ENCODE results near the gene PLEKHB2.
"Not testable (repeated sequence)": the region's sequence is repeated elsewhere in the genome, so short reads cannot be mapped to it uniquely, and the experiment has no call there.

PLEKHB2 gene

DNA sequence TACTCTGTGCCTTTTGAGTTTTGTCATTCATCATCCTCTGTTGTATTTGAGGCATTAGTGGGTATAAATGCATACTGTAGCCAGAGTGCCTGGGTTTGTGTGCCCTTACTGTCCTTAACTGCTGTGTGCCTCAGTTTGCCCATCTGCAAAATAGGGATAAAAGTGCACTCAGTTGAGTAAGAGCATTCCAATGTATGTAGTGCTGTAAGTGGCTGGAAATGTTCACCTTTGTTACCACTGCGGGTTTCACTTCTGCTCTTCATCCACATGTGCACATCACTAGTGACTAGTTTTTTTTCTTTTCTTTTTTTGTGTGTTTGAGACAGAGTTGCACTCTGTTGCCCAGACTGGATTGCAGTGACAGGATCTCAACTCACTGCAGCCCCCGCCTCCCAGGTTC is 39.9 kb downstream of the PLEKHB2 start:
- DNase-seq = no peak

DNA sequence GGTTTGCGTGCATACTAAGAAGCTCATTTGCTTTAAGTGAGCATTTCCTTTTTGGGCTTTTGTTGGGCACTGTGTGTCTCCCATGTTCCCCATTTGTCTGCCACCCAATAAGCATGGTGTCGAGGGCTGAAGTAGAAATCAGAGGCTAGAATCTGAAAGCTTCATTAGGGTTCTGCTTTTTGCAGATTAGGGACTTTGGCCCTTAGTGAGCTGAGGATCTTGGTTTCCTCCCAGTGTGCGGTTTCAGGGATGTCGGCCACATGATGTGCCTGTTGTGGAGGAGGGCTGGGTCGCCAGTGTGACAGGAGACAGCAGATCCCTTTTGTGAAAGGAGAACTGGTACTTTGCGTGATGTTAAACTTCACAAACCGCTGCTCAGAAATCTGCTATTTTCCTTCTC is 41.1 kb downstream of the PLEKHB2 start:
- no peak for DNase-seq

DNA sequence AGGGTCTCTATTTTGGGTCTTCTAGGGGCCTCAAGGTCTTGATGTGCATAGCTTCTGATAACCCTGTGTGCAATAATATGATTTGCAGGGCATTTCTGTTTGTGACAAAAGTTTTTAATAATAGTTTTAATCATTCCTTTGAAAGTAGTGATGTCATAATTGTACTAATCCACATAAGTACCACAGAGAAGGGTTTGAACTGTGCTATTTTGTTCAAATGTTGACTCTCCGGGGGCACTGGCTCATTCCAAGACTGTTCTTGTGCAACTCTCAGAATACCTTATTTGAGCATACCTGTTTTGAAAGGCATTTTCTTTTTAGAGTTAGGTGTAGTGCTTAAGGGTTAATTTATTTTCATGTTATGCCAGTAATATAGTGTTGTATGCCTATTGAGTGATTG is 41.6 kb downstream of the PLEKHB2 start:
- DNase-seq = no peak

DNA sequence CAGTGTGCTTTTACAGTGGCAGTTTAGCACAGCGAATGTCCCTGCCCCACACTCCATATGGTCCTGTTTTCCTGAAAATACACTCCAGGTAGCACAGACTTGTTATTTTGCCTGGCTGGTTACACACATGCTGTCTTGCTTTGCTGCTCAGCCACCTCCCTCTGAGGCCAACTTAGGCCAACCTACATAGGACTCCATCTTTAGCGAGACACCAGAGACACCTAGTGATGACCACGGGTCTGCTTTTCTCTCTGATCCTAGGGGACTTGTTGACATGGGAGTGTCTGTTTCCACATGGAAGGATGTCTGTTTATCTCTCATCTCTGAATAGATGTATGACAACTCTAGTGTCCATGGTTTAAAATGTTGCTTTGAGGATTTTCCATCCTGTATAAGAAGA is 43.3 kb downstream of the PLEKHB2 start:
- DNase-seq = no peak

DNA sequence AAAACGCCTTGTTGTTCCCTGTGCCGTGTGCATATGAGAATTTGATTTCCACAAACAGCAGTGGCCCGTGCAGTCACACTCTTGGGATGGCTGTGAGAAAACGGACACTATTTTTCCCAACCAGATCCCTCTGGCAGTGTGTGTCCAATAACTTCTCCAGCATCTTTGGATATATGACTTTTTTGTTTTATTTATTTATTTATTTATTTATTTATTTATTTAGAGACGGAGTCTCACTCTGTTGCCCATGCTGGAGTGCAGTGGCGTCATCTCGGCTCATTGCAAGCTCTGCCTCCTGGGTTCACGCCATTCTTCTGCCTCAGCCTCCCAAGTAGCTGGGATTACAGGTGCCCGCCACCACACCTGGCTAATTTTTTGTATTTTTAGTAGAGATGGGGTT is 45.0 kb downstream of the PLEKHB2 start:
- not testable (repeated sequence) for DNase-seq

DNA sequence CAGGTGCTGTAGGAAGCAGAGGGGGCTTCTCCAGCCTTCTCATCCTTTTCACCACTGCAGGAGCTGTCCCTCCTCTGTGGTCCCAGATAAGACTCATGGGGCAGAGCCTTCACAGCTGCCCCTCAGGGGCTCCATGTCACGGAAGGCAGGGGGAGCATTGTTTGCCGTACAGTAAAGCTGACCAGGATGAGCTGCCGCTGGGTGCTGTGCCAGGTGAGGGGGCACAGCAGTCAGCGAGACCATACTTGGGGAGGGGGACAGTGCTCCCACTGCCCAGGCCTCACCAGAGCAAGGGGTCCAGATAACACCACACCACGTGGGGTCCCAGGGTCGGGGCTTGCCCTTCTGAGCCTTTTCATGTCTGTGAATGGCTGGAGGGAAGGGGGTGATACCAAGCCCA is 46.3 kb downstream of the PLEKHB2 start:
- DNase-seq = no peak

DNA sequence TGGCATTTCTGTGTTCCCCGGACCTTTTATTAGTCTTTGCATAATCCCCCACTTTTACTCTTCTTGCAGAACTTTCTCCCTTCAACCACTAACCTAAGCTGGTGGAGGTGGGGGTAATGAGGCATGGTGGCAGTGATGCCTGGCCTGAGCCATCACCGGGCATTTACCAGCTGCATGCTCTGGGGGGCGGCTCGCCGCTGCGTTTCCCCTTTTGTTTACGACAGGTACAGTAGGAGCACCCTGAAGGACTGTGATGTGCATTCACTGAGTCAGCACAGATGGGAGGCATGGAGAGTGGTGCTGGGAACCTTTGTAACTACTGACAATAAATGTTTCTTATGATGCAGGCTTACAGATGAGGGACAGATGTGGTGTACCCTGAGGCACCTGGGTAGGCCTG is 46.9 kb downstream of the PLEKHB2 start:
- no peak for DNase-seq

DNA sequence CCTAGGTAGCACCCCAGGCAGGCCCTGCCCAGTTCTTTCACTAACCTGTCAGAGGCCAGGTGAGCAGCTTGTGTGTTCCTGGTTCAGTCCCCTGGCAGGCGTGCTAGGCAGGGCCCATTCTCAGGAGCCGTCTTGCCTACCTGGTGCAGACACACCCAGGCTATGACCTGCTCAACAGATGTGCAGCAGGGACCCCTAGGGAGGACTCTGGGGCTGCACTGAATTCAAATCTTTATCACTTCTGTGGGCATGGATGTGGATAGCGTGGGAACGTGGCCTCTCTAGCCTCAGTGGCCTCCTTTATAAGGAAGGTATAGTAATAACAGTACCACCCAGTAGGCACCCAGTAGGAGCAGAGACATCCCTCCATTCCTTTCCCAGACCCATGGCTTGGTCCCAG is 48.4 kb downstream of the PLEKHB2 start:
- no peak for DNase-seq

DNA sequence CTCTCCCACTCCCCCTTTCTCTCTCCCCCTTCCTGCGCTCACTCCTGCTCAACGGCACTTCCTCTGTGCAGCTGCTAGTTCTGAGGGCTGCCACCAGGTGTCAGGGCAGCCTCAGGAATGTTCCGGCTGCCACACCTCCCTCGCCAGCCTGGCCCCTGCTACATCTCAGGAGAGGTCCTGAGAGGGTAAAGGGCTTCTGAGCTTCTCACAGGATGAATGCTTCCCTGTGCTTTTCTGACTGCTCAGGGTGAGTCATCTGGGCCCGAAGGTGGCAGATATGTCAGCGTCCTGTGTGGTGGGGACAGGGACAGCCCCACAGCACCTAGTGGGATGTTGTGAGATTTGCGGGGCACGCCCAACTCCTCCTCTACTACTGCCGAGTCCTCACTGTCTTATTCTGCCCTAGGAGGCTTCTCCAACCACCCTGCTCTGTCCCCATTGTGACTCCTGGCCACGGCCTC is 49.0 kb downstream of the PLEKHB2 start:
- peak; percentile 14 to 63 for DNase-seq

DNA sequence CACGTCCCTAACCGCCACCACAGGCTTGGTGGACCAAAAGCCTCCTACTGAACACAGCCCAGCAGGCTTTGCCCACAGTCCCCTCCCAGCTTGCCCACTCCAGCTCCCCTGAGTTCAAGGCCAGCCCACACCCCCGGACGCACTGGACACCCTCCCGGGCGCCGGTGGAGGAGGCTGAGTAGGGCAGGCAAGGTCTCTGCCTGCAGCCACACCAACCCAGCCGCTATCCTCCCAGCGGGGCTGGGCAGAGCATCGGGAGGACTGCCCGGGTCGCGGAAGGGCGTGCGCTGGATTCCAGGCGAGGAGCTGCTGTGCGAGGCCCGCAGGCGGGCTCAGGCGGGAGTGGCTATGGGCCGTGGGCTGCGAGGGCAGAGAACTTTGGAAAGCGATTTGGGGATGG is 49.5 kb downstream of the PLEKHB2 start:
- DNase-seq = no peak

DNA sequence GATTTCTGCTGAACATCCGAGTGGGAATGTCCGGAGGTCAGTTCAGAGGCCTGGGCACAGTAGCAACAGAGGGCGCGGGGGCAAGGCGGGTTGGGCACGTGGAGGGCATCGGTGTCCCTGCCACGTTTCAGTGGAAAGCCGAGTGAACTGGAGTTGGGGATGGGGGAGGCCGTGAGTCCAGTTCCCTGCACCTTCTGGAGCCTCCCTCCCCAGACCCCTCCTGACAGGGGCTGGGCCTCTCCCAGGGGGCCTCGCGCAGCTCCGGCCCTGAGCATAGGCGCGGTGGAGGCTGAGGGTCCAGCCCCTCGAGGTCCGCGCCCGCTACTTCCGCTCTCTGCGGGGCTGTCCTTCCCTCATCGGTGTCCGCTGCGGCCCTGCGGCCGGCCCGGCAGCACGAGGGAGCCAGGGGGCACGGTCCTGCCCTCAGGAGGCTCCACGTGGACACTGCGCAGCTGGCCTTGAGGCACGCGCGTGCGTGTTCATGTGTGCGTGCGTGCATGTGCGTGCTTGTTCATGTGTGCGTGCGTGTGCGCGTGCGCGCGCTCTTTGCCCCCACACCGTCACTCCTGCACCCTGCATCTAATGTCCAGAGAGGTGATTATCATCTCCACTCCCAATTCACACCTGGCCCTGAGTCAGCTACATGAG is 50.2 kb downstream of the PLEKHB2 start:
- no peak for DNase-seq

DNA sequence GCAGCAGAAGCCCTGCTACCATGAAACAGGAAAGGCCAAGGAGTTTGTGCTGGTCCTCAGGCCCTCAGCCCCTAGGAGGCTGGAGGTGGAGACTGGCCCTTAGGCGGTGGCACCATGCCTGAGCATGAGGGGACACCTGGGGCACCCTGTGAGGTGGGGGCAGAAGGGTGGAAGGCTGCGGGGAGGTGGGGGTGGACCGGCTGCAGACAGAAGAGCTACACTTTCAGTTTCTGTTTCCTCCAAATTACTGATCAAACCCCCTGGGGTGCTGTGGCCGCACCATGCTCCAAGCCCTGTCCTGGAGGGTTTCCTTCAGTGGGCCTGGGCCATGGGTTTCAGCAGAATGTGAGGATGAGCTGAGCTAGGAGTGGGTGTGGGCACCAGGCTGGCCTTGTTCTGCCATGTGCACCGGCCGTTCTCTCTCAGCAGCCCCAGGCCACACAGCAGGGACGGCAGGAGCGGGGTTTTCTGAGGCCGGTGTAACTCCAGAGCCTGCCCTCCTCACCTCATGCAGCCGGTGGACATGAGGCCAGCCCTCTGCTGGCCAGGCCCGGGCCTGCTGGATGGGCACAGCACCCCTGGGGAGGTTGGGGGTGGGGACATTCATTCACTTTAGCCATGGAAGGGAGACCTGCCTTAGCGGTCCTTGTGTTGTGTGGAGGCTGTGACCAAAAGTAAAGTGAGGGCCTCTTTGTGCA is 51.5 kb downstream of the PLEKHB2 start:
- no peak for DNase-seq

DNA sequence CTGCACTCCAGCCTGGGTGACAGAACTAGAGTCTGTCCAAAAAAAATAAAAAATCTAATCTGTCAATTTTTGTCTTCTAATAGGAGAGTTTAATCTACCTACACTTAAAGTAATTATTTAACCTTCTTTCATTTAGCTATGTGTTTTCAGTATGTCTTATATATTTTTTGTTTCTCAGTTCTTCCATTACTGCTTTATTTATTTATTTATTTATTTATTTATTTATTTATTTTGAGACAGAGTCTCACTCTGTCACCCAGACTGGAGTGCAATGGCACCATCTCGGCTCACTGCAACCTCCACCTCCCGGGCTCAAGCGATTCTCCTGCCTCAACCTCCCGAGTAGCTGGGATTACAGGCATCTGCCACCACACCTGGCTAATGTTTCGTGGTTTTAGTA is 60.4 kb downstream of the PLEKHB2 start:
- not testable (repeated sequence) for DNase-seq

DNA sequence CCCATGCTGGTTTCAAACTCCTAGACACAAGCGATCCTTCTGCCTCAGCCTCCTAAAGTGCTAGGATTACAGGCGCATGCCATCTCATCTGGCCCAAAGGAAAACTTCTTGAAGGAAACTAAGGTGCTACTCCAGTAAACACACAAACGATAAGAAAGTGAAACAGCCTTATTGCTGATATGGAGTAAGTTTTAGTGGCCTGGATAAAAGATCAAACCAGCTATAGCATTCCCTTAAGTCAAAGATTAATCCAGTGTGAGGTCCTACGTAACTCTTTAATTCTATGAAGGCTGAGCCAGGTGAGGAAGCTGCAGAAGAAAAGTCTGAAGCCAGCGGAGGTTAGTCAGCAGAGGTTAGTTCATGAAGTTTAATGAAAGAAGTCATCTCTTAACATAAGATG is 63.4 kb downstream of the PLEKHB2 start:
- DNase-seq = no peak

DNA sequence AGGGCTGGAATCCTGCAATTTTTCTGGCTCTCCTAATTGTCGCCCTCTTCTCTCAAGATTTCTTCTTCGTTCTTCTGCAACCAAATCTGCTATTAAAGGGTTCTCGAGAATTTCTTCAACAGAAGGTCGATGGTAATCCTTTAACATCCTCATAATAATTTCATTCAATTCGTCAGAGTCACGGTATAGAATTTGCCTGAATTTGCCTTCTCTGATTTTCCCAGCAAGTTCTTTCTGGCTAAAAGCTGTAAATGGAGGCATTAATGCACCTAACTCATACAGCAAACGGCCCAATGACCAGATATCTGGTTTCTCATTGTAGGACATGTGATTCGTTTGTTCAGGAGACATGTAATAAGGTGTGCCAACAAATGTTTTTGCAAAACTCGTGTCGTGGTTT is 72.9 kb downstream of the PLEKHB2 start:
- DNase-seq = not testable (repeated sequence)

DNA sequence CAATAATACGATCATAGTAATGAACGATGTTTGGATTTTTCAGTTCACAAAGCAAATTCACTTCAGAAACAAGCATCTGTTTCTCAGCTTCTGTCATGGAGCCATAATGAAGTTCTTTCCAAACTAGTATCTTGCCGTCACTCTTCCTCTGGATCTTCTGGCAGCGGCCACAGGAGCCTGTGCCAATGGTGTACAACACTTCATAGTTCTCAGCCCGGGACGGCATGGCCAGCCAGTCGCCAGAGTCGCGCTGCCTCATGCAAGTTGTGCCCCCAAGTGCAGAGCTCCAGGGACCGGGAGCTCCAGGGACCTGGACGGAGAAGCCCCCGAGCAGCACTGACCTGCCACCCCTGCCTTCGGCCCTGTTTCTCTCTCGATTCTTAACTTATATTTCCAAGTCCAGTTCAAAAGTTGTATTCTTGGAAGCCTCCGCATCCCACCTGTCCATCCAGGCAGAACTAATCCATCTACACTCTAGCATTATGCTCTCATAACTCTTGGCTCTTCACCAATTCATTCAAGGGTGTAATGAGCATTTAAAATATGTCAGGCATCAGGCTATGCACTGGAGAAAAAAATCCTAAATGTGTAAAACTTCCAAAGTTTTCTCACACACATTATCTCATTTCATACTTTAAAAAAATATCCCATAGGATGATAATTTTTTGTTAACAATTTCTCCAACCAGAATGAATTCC is 73.7 kb downstream of the PLEKHB2 start:
- DNase-seq = peak; percentile 55 to 65

DNA sequence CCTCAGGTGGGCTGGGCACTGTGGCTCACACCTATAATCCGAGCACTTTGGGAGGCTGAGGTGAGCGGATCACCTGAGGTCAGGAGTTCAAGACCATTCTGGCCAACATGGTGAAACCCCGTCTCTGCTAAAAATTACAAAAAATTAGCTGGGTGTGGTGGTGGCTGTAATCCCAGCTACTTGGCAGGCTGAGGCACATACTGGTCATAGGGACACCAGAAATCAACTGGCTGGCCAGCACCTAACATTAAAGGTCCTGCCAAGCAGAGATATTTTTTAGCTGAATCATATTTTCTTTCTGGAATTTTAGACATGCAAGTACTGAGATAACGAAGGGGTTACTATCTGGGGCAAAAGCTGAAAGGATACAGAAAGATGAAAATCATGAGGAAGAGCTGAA is 76.3 kb downstream of the PLEKHB2 start:
- not testable (repeated sequence) for DNase-seq

DNA sequence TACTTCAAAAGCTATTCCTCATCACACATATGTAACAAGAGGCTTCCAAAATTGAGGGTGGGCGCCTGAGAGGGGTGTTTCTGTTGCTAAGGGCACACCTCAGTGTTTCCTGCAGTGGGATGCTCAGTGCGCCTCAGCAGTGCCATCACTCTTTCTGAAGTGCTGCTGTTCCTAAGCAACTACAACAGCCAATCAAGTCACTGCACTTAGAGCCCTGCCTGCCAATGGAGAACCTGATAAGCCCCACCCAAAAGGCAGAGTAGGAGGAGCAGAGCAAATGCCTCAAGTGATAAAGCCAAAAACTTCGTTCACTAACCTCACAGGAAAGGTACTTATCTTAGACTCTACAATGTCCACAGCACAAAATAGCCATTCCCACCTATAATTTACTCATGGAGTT is 88.3 kb downstream of the PLEKHB2 start:
- not testable (repeated sequence) for DNase-seq

DNA sequence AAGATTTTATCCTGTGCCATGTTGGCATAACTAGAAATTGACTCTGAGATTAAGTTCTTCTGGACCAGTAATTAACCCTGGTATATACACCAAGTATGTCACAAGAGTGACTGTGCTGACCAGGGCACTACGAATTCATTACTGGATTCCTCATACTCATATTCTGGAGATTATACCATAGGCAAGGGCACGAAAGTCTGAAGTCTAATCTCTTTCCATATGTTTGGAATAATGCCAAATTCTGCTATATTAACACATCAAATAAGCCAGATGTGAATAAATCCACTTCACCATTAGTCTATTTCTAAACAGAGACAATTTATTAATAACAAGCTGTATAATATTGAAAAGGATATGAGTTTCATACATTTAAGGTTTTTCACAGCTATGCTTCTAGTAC is 91.0 kb downstream of the PLEKHB2 start:
- DNase-seq = not testable (repeated sequence)
